Measurements from ENCODE around the gene AMFR. TPM values are rescaled to one million over a fixed set of nuclear protein-coding genes. Genes with fewer than 3 reads are reported as not detected.
A peak's percentile ranks its signal among the peaks of the same experiment; 100 is the strongest.

The AMFR gene
- total and polyA plus RNA-seq, 4 donors: 43.3 to 309 (median 98.4) TPM

DNA sequence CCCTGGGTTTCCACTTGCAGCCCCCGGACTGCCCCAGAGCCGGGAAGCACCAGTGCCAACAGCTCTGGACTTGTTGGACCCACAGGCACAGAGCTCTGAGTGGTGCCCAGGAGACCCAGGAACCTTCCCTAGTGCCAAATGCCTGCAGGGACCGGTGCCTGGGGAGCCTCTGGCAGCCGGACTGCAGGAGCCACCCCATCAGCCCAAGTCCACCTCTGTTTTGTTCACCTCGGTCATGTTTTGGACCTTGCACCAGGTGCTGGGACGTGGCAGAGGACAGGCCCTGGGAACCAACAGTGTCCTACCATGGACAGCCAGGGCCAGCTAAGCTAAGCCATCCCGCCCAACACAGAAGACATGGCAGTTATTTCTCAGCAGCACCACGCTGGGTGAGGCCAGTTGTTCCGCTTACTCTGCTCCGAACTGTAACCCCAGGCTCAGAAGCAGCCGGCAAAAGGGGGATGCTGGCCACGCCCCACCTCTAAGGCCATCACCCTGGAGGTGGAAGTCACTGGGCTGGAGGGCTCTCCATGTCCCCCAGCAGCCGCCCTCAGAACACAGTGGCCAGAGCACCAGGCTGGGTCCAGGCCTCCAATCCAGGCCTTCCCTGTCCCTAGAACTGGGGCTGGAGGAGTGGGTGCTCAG is 79.8 kb downstream of the AMFR start:
- TF ChIP-seq HNF4A (conservative IDR thresholded peaks at IDR 0.05): peak; percentile 98 to 100
- TF ChIP-seq HNF4G (IDR thresholded peaks at IDR 0.05): peak; percentile 97
- TF ChIP-seq REST (IDR thresholded peaks at IDR 0.05): peak; percentile 93
- no peak for TF ChIP-seq TAF1 (conservative IDR thresholded peaks at IDR 0.05)
- no peak for TF ChIP-seq EGR1 (IDR thresholded peaks at IDR 0.05; ENCODE audit: low read depth in 2 of 2)
- peak in 1 of 2 donors; percentile 54 for TF ChIP-seq RAD21 (IDR thresholded peaks at IDR 0.05)
- TF ChIP-seq SP1 (IDR thresholded peaks at IDR 0.05): peak; percentile 94
- TF ChIP-seq CTCF (IDR thresholded peaks at IDR 0.05; ENCODE audit: low read depth, low read length, missing input control): no peak
- TF ChIP-seq NR2F2 (IDR thresholded peaks at IDR 0.05): no peak
- no peak for TF ChIP-seq FOXA2 (IDR thresholded peaks at IDR 0.05)
- TF ChIP-seq MAX (IDR thresholded peaks at IDR 0.05): no peak
- TF ChIP-seq, protein P1, sequence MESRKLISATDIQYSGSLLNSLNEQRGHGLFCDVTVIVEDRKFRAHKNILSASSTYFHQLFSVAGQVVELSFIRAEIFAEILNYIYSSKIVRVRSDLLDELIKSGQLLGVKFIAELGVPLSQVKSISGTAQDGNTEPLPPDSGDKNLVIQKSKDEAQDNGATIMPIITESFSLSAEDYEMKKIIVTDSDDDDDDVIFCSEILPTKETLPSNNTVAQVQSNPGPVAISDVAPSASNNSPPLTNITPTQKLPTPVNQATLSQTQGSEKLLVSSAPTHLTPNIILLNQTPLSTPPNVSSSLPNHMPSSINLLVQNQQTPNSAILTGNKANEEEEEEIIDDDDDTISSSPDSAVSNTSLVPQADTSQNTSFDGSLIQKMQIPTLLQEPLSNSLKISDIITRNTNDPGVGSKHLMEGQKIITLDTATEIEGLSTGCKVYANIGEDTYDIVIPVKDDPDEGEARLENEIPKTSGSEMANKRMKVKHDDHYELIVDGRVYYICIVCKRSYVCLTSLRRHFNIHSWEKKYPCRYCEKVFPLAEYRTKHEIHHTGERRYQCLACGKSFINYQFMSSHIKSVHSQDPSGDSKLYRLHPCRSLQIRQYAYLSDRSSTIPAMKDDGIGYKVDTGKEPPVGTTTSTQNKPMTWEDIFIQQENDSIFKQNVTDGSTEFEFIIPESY (IDR thresholded peaks at IDR 0.05): no peak
- peak; percentile 90 for TF ChIP-seq YY1 (IDR thresholded peaks at IDR 0.05)
- TF ChIP-seq, protein P2, sequence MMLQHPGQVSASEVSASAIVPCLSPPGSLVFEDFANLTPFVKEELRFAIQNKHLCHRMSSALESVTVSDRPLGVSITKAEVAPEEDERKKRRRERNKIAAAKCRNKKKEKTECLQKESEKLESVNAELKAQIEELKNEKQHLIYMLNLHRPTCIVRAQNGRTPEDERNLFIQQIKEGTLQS (IDR thresholded peaks at IDR 0.05): no peak
- TF ChIP-seq FOXA1 (IDR thresholded peaks at IDR 0.05): no peak
- peak in 1 of 2 donors; percentile 34 for TF ChIP-seq JUND (IDR thresholded peaks at IDR 0.05)
- TF ChIP-seq GABPA (IDR thresholded peaks at IDR 0.05 in 1 of 2, conservative IDR thresholded peaks at IDR 0.05 in 1 of 2): no peak
- peak; percentile 95 for TF ChIP-seq RXRA (IDR thresholded peaks at IDR 0.05)
- no peak overlapping the region for H3K9ac ChIP-seq (ENCODE audit: low read depth in 1 of 2, low read length in 2 of 2)
- H3K4me3 ChIP-seq (ENCODE audit: low read depth in 1 of 3, low read length in 3 of 3): no peak overlapping the region
- H3K27me3 ChIP-seq (ENCODE audit: control insufficient read depth in 4 of 4, insufficient read depth in 4 of 4, low read length in 3 of 4): no peaks in the 10 kb centered on the region
- peaks cover 0 to 24% (median 8%) of the 10 kb centered on the region in 4 donors for H3K36me3 ChIP-seq (ENCODE audit: control insufficient read depth in 4 of 4, insufficient read depth in 3 of 4, low read depth in 1 of 4, low read length in 3 of 4)
- H3K9me3 ChIP-seq (ENCODE audit: control insufficient read depth in 4 of 4, low read length in 3 of 4): no peaks in the 10 kb centered on the region
- peak overlapping the region; percentile 67 to 79 for H3K27ac ChIP-seq (ENCODE audit: low read depth in 1 of 2, low read length in 2 of 2)
- no peak for DNase-seq (ENCODE audit: low spot score)
- WGBS: 63% methylated on average over 13 of the region's 13 CpGs
- peaks cover 7 to 51% (median 41%) of the 10 kb centered on the region in 4 donors for H3K4me1 ChIP-seq (ENCODE audit: control insufficient read depth in 4 of 4, insufficient read depth in 4 of 4, low read length in 3 of 4)

Measured in liver (tissue), 9 donors.